ENCODE measurements around the gene LAPTM5. TPM values are rescaled to one million over a fixed set of nuclear protein-coding genes. Genes with fewer than 3 reads are reported as not detected.

The LAPTM5 gene
- total RNA-seq, 1 experiment from 2014 or later = not detected

DNA sequence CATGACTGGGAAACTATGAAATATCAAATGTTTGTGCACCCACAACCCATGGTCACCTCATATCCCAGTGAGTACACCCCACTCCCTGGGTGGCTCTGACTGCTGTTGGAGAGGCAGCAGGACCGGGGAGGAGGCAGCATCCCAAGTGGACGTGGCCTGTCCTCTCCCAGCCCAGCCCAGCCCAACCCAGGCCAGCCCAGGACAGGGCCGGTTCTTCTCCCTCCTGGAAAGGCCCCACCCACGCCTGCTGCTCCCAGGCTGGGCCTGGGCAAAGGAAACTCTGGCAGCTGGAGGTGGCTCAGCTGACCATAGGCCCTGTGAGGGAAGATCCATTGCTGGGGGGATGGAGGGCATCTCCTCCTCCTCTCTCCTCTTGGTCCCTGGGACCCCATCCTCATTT, 53.3 kb downstream of the LAPTM5 start:
- no TSS peak for BruUV-seq (replicated peaks)
- Mint-ChIP-seq H3K4me3 (ENCODE audit: low read depth, unreplicated experiment) (no peak overlapping the region), H3K36me3 (ENCODE audit: insufficient read depth, unreplicated experiment) (no peaks in the 10 kb centered on the region), H3K9me3 (ENCODE audit: low read depth, unreplicated experiment) (no peaks in the 10 kb centered on the region), H3K27me3 (ENCODE audit: unreplicated experiment) (no peaks in the 10 kb centered on the region), H3K27ac (ENCODE audit: unreplicated experiment) (no peak overlapping the region), H3K4me1 (ENCODE audit: low read depth, unreplicated experiment) (no peaks in the 10 kb centered on the region)
- intact Hi-C loops (cut with micrococcal nuclease; ENCODE audit: unreplicated experiment) = loop anchor here (10.0 kb wide), 2 partner anchors 599 to 1199 kb away; no protein-coding TSS in a partner anchor
- CTCF ChIA-PET = no interaction called here
- DNase-seq = no peak
- TF ChIP-seq, protein P1, sequence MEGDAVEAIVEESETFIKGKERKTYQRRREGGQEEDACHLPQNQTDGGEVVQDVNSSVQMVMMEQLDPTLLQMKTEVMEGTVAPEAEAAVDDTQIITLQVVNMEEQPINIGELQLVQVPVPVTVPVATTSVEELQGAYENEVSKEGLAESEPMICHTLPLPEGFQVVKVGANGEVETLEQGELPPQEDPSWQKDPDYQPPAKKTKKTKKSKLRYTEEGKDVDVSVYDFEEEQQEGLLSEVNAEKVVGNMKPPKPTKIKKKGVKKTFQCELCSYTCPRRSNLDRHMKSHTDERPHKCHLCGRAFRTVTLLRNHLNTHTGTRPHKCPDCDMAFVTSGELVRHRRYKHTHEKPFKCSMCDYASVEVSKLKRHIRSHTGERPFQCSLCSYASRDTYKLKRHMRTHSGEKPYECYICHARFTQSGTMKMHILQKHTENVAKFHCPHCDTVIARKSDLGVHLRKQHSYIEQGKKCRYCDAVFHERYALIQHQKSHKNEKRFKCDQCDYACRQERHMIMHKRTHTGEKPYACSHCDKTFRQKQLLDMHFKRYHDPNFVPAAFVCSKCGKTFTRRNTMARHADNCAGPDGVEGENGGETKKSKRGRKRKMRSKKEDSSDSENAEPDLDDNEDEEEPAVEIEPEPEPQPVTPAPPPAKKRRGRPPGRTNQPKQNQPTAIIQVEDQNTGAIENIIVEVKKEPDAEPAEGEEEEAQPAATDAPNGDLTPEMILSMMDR (IDR thresholded peaks at IDR 0.05; ENCODE audit: unreplicated experiment) = no peak

DNA sequence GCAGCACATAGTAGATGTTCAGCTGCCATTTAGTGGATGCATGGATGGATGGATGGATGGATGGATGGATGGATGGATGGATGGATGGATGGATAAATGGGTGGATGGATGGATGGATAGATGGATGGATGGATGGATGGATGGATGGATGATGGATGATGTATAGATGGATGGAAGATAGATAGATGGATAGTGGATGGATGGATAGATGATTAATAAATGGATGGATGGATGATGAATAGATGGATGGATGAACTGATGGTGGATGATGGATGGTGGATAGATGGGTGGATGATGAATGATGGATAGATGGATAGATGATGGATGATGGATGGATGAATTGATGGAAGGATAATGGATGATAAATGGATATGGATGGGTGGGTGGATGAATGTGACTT, 54.8 kb downstream of the LAPTM5 start:
- intact Hi-C loops (cut with micrococcal nuclease; ENCODE audit: unreplicated experiment) = loop anchor here (10.0 kb wide), 2 partner anchors 598 to 1198 kb away; no protein-coding TSS in a partner anchor
- Mint-ChIP-seq H3K9me3 (ENCODE audit: low read depth, unreplicated experiment) (no peaks in the 10 kb centered on the region), H3K4me3 (ENCODE audit: low read depth, unreplicated experiment) (no peak overlapping the region), H3K4me1 (ENCODE audit: low read depth, unreplicated experiment) (no peaks in the 10 kb centered on the region), H3K36me3 (ENCODE audit: insufficient read depth, unreplicated experiment) (no peaks in the 10 kb centered on the region), H3K27me3 (ENCODE audit: unreplicated experiment) (no peaks in the 10 kb centered on the region), H3K27ac (ENCODE audit: unreplicated experiment) (no peak overlapping the region)
- no TSS peak for BruUV-seq (replicated peaks)
- CTCF ChIA-PET = no interaction called here
- DNase-seq = no peak
- TF ChIP-seq, protein P1 (IDR thresholded peaks at IDR 0.05; ENCODE audit: unreplicated experiment) = no peak

DNA sequence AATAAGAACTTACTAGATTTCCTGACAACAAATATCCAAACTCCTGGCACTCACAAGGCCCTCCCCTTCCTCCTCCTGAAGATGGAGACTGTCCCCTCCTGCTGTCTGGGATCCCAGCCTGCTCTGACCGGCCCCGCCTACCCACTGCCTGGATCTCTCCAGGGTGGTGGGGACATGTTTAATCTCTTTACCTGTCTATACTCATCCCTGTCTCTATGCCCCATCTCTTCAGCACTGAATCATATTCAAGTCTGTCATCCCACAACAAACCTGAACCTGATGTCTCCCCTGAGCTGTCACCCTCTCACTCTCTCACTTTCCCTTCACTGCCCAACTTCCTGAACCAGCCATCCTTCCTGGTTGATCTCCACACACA, 56.3 kb downstream of the LAPTM5 start:
- intact Hi-C loops (cut with micrococcal nuclease; ENCODE audit: unreplicated experiment) = loop anchor here (10.0 kb wide), 2 partner anchors 596 to 1196 kb away; no protein-coding TSS in a partner anchor
- no TSS peak for BruUV-seq (replicated peaks)
- CTCF ChIA-PET = no interaction called here

DNA sequence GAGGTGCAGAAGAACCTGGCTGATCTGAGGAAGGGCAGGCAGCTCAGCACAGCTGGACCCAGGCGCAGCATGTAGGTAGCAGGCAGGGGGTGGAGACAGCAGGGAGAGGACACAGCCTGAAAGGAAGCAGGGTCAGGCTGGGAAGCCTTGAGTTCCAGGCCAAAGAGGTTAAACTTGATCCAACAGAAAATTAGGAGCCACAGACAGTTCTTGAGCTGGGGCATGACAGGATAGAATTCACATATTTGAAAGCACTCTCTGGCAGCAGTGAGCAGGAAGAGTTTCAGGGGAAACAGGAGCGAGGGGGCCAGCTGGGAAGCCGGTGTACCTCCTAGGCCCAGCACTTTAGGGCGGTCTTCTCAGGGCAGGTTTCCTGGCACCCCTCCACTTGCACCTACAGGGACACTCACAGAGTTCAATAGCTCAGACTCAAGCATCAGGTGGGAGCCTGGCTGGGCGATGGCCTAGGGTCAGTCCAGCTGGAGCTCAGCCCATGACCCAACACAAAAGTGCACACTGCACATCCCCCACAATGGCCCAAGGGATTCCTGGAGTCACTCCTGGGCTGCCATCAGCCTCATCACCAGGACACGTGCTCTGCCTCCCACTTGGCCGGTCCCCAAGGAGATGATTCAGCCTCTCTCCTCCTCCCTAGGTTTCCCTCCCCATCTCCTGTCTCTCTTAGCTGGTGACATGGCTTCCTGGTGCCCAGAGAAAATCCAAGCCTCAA, 56.9 kb downstream of the LAPTM5 start:
- intact Hi-C loops (cut with micrococcal nuclease; ENCODE audit: unreplicated experiment) = loop anchor here (10.0 kb wide), 2 partner anchors 596 to 1196 kb away; no protein-coding TSS in a partner anchor
- CTCF ChIA-PET = no interaction called here
- TF ChIP-seq, protein P1 (IDR thresholded peaks at IDR 0.05; ENCODE audit: unreplicated experiment) = no peak
- peaks cover 14% of the 10 kb centered on the region for H3K27me3 Mint-ChIP-seq (ENCODE audit: unreplicated experiment)
- H3K4me1 Mint-ChIP-seq (ENCODE audit: low read depth, unreplicated experiment) = no peaks in the 10 kb centered on the region
- H3K9me3 Mint-ChIP-seq (ENCODE audit: low read depth, unreplicated experiment) = no peaks in the 10 kb centered on the region
- no peaks in the 10 kb centered on the region for H3K36me3 Mint-ChIP-seq (ENCODE audit: insufficient read depth, unreplicated experiment)
- no peak overlapping the region for H3K4me3 Mint-ChIP-seq (ENCODE audit: low read depth, unreplicated experiment)
- DNase-seq = no peak
- BruUV-seq (replicated peaks) = no TSS peak
- H3K27ac Mint-ChIP-seq (ENCODE audit: unreplicated experiment) = no peak overlapping the region

More for the DNA sequence above, 56.3 kb downstream of the LAPTM5 start:
- peaks cover 8% of the 10 kb centered on the region for H3K27me3 Mint-ChIP-seq (ENCODE audit: unreplicated experiment)
- DNase-seq = no peak
- TF ChIP-seq, protein P1 (IDR thresholded peaks at IDR 0.05; ENCODE audit: unreplicated experiment) = no peak
- no peak overlapping the region for H3K27ac Mint-ChIP-seq (ENCODE audit: unreplicated experiment)
- no peak overlapping the region for H3K4me3 Mint-ChIP-seq (ENCODE audit: low read depth, unreplicated experiment)
- no peaks in the 10 kb centered on the region for H3K4me1 Mint-ChIP-seq (ENCODE audit: low read depth, unreplicated experiment)
- H3K9me3 Mint-ChIP-seq (ENCODE audit: low read depth, unreplicated experiment) = no peaks in the 10 kb centered on the region
- H3K36me3 Mint-ChIP-seq (ENCODE audit: insufficient read depth, unreplicated experiment) = no peaks in the 10 kb centered on the region
